Adrenal gland (tissue), 12 donors: ENCODE results near the gene SIM2. TPM values are rescaled to one million over a fixed set of nuclear protein-coding genes. Genes with fewer than 3 reads are reported as not detected.

ENCODE experiments used
- DNase-seq, 7 donors: peaks; one replicate each; pipeline ENCODE4 v3.0.0-alpha.2; 2019 to 2020
- H3K27ac ChIP-seq, 5 donors: fragments of 200-600 bp; sonication (generic) in 4 of 5; 1 replicate in 3 of 5; 2 replicates in 2 of 5; pipeline versions ENCODE4 v1.5.1 to v1.8.0; 2016 to 2020; ENCODE audit warnings: mild to moderate bottlenecking in 1 of 5
- H3K27me3 ChIP-seq: fragments of 200-600 bp; 2 replicates; pipeline ENCODE4 v1.8.0; 2021
- H3K36me3 ChIP-seq, 2 donors: fragments of 200-600 bp; replicated peaks in 1 of 2; 1 replicate in 1 of 2; 2 replicates in 1 of 2; pipeline versions ENCODE4 v1.5.1 to v1.8.0; 2018 to 2022
- H3K4me1 ChIP-seq, 2 donors: fragments of 200-600 bp; replicated peaks in 1 of 2; 1 replicate in 1 of 2; 2 replicates in 1 of 2; pipeline versions ENCODE4 v1.5.1 to v1.8.0; 2018 to 2021
- H3K4me3 ChIP-seq, 4 donors: fragments of 200-600 bp; sonication (generic) in 3 of 4; one replicate each; pipeline ENCODE4 v1.5.1; 2016 to 2018
- H3K9me3 ChIP-seq, 3 donors: fragments of 200-600 bp; sonication (generic) in 1 of 3; replicated peaks in 1 of 3; 1 replicate in 2 of 3; 2 replicates in 1 of 3; pipeline versions ENCODE4 v1.5.1 to v1.8.0; 2016 to 2021
- CTCF ChIP-seq, 6 experiments: fragments of 450-650 bp in 4 of 6; fragments of 200-600 bp in 2 of 6; sonication (generic) in 1 of 6; IDR thresholded peaks; 1 replicate in 5 of 6; 2 replicates in 1 of 6; pipeline versions ENCODE4 v1.5.1 to v1.8.0; 2016 to 2021; ENCODE audit warnings: antibody characterized with exemption in 6 of 6, mild to moderate bottlenecking in 2 of 6, moderate library complexity in 1 of 6
- POLR2A ChIP-seq, 2 donors: fragments of 450-650 bp; IDR thresholded peaks; one replicate each; pipeline ENCODE4 v1.6.1; 2017; ENCODE audit warnings: antibody characterized with exemption in 2 of 2, mild to moderate bottlenecking in 2 of 2, moderate library complexity in 1 of 2
- WGBS, 4 donors: extraction: QIAGEN DNeasy Blood & Tissue Kit in 2 of 4; methylation state at CpG; one replicate each; pipeline versions ENCODE4 v1.1.5 to v1.1.7; 2013 to 2017; 5-methylcytosine and 5-hydroxymethylcytosine counted together
- intact Hi-C, 2 donors: fragments of 100-400 bp; cut with DNase I; formaldehyde crosslinking; loops; one replicate each; pipeline versions ENCODE4 v1.14.1 to v1.15.0; 2022 to 2023
- polyA plus RNA-seq, 3 donors: library from polyadenylated mRNA; stranded (reverse); fragments of 200-250 nt in 2 of 3; fragments of 350-450 nt in 1 of 3; fragmentation: Illumina TruSeq in 1 of 3; extraction: RNeasy Lipid Tissue Mini Kit (QIAGEN cat#74804) in 1 of 3; gene quantifications; one replicate each; pipeline ENCODE4 v1.2.3, GENCODE V29; 2013 to 2014
- total RNA-seq, 9 donors: library from RNA; depleted of rRNA in 4 of 9; stranded (reverse); fragments of >200 nt in 4 of 9; fragments of 120-200 nt in 1 of 9; fragmentation: NEBNext Ultra II Directional in 1 of 9; extraction: Animal tissue kit (Norgen Biotek cat#: 25700) in 1 of 9; gene quantifications; one replicate each; pipeline versions ENCODE4 v1.1.0 to v1.2.4, GENCODE V29; 2013 to 2023
- donor health status: healthy with polysubstance abuse.
- donor health status: Bipolar disorder and iron deficiency.
- donor health status: DM: yes; HTN: yes; CAD: no.
- donor health status: DM: no; HTN: no; CAD: no.
- donor health status: DM: no; HTN: no; CAD: no.
- donor health status: DM: yes; HTN: yes; CAD: no.

Gene SIM2
- total and polyA plus RNA-seq, 12 donors = 0.03 to 0.55 (median 0.15) TPM; not detected in 5

GRCh38 chr21:36751383-36751782, 52.5 kb downstream of the SIM2 start:
- Histone ChIP-seq H3K36me3 (no peaks in the 10 kb centered on the region), H3K9me3 (no peaks in the 10 kb centered on the region), H3K4me1 (peaks cover 0 to 3% of the 10 kb centered on the region in 2 donors), H3K27me3 (peaks cover 5% of the 10 kb centered on the region), H3K4me3 (no peak overlapping the region), H3K27ac (no peak overlapping the region)
- WGBS, 4 donors = 74 to 82% (median 79%) methylated on average over 10 of the region's 10 CpGs
- no peak for TF ChIP-seq CTCF (IDR thresholded peaks at IDR 0.05)
- TF ChIP-seq POLR2A (IDR thresholded peaks at IDR 0.05) = no peak
- DNase-seq = no peak
- intact Hi-C loops = no loop called here

GRCh38 chr21:36753556-36753955, 54.6 kb downstream of the SIM2 start:
- no peaks in the 10 kb centered on the region for H3K4me1 ChIP-seq
- no peaks in the 10 kb centered on the region for H3K27me3 ChIP-seq
- TF ChIP-seq CTCF (IDR thresholded peaks at IDR 0.05) (no peak), POLR2A (IDR thresholded peaks at IDR 0.05) (no peak)
- no peak for DNase-seq
- 72 to 87% (median 81%) methylated on average over 3 of the region's 3 CpGs for WGBS, 4 donors
- intact Hi-C loops = no loop called here
- no peak overlapping the region for H3K4me3 ChIP-seq
- no peaks in the 10 kb centered on the region for H3K36me3 ChIP-seq
- H3K9me3 ChIP-seq = no peaks in the 10 kb centered on the region
- H3K27ac ChIP-seq = no peak overlapping the region

GRCh38 chr21:36754241-36754898, 55.5 kb downstream of the SIM2 start:
- intact Hi-C loops = no loop called here
- 90 to 94% (median 92%) methylated on average over 22 of the region's 22 CpGs for WGBS, 4 donors
- H3K4me1 ChIP-seq = no peaks in the 10 kb centered on the region
- no peak for TF ChIP-seq CTCF (IDR thresholded peaks at IDR 0.05)
- no peak for TF ChIP-seq POLR2A (IDR thresholded peaks at IDR 0.05)
- H3K27me3 ChIP-seq = no peaks in the 10 kb centered on the region
- H3K27ac ChIP-seq = no peak overlapping the region
- H3K36me3 ChIP-seq = no peaks in the 10 kb centered on the region
- no peaks in the 10 kb centered on the region for H3K9me3 ChIP-seq
- H3K4me3 ChIP-seq = no peak overlapping the region
- no peak for DNase-seq

- H3K36me3 ChIP-seq = no peaks in the 10 kb centered on the region
- TF ChIP-seq POLR2A (IDR thresholded peaks at IDR 0.05) = no peak
- TF ChIP-seq CTCF (IDR thresholded peaks at IDR 0.05) = no peak
- no peak overlapping the region for H3K4me3 ChIP-seq
- no peak for DNase-seq
- intact Hi-C loops = no loop called here
- H3K9me3 ChIP-seq = no peaks in the 10 kb centered on the region
- H3K27ac ChIP-seq = no peak overlapping the region
- H3K27me3 ChIP-seq = no peaks in the 10 kb centered on the region
- H3K4me1 ChIP-seq = no peaks in the 10 kb centered on the region
- 90 to 95% (median 94%) methylated on average over 7 of the region's 7 CpGs for WGBS, 4 donors
These were observed 57.6 kb downstream of the SIM2 start for GRCh38 chr21:36756527-36756926.
